Epidermal melanocyte (primary cell): ENCODE data around the gene LCTL.
"Not testable (repeated sequence)": the region's sequence is repeated elsewhere in the genome, so short reads cannot be mapped to it uniquely, and the experiment has no call there.

ENCODE experiments used
- DNase-seq: peaks from one replicate; pipeline ENCODE4 v3.0.0; 2011; ENCODE audit warnings: low spot score; ENCODE audit not compliant: insufficient read length

The LCTL gene

GRCh38 chr15:66503780-66504562 lies 61.8 kb downstream of the LCTL start:
- no peak for DNase-seq

GRCh38 chr15:66503041-66503648 lies 62.7 kb downstream of the LCTL start:
- DNase-seq: not testable (repeated sequence)

- no peak for DNase-seq
Measured at GRCh38 chr15:66502491-66502890, 63.3 kb downstream of the LCTL start.

DNA sequence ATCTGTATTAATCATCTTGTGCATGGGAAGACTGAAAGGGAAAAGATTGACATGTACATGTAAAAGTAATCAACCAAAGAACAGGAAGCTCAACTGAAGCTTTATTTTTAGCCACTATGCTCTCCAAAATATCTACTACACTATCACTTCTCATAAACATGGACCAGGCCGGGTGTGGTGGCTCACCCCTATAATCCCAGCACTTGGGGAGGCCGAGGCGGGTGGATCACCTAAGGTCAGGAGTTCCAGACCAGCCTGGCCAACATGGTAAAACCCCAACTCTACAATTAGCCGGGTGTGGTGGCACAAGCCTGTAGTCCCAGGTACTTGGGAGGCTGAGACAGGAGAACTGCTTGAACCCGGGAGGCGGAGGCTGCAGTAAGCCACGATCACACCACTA lies 65.5 kb downstream of the LCTL start:
- DNase-seq: not testable (repeated sequence)

- DNase-seq: no peak
Measured at GRCh38 chr15:66498501-66499386, 67.1 kb downstream of the LCTL start.
